Karpas-422 (cell line): ENCODE results near the gene AKT1. TPM values are rescaled to one million over a fixed set of nuclear protein-coding genes. Genes with fewer than 3 reads are reported as not detected.
"Not testable (repeated sequence)": the region's sequence is repeated elsewhere in the genome, so short reads cannot be mapped to it uniquely, and the experiment has no call there.

ENCODE experiments used
- DNase-seq: peaks from one replicate; pipeline ENCODE4 v3.0.0-alpha.2; 2015
- H2AFZ ChIP-seq: fragments of 200-600 bp; sonication (generic); 2 replicates; pipeline ENCODE4 v1.6.1; 2014; ENCODE audit warnings: antibody characterized with exemption, low read length, mixed read lengths
- H3K27ac ChIP-seq: fragments of 200-600 bp; sonication (generic); 2 replicates; pipeline ENCODE4 v1.5.1; 2014; ENCODE audit warnings: mild to moderate bottlenecking, low read length, moderate library complexity
- H3K27me3 ChIP-seq: fragments of 200-600 bp; sonication (generic); 2 replicates; pipeline ENCODE4 v1.6.1; 2014; ENCODE audit warnings: low read length, mixed read lengths
- H3K36me3 ChIP-seq: fragments of 200-600 bp; sonication (generic); 2 replicates; pipeline ENCODE4 v1.6.1; 2014; ENCODE audit warnings: low read length, mixed read lengths; ENCODE audit not compliant: insufficient read depth
- H3K4me1 ChIP-seq: fragments of 200-600 bp; sonication (generic); 2 replicates; pipeline ENCODE4 v1.6.1; 2014; ENCODE audit warnings: mild to moderate bottlenecking, low read length, mixed read lengths
- H3K4me2 ChIP-seq: fragments of 200-600 bp; sonication (generic); 2 replicates; pipeline ENCODE4 v1.6.1; 2014; ENCODE audit warnings: low read length, low read depth, mild to moderate bottlenecking; ENCODE audit not compliant: poor library complexity, severe bottlenecking
- H3K4me3 ChIP-seq: fragments of 200-600 bp; sonication (generic); 2 replicates; pipeline ENCODE4 v1.5.1; 2014; ENCODE audit warnings: mild to moderate bottlenecking, antibody characterized with exemption, low read length, mixed read lengths
- H3K79me2 ChIP-seq: fragments of 200-600 bp; sonication (generic); 2 replicates; pipeline ENCODE4 v1.6.1; 2014; ENCODE audit warnings: mild to moderate bottlenecking, low read length, mixed read lengths
- H3K9ac ChIP-seq: fragments of 200-600 bp; sonication (generic); 2 replicates; pipeline ENCODE4 v1.6.0; 2014; ENCODE audit warnings: low read length
- H3K9me2 ChIP-seq: fragments of 200-600 bp; sonication (generic), shearing (Covaris generic); replicated peaks from 2 replicates; pipeline ENCODE4 v1.6.0; 2014; ENCODE audit warnings: mild to moderate bottlenecking, low read length, moderate library complexity; ENCODE audit not compliant: insufficient read depth
- H3K9me3 ChIP-seq: fragments of 300-700, 200-600 bp; sonication (generic); 2 replicates; pipeline ENCODE4 v1.6.1; 2014; ENCODE audit warnings: low read length, mixed read lengths
- H4K20me1 ChIP-seq: fragments of 200-600 bp; sonication (generic); 2 replicates; pipeline ENCODE4 v1.6.1; 2014; ENCODE audit warnings: mild to moderate bottlenecking, antibody characterized with exemption, low read length, low read depth; ENCODE audit not compliant: insufficient read depth
- total RNA-seq: library from RNA; depleted of rRNA; stranded (reverse); fragments of >200 nt; shearing (Covaris generic); gene quantifications from 2 replicates; pipeline ENCODE4 v1.2.3, GENCODE V29; 2014; ENCODE audit warnings: low replicate concordance

AKT1 gene
- total RNA-seq, 1 experiment from 2014 or later: 70.4 TPM

DNA sequence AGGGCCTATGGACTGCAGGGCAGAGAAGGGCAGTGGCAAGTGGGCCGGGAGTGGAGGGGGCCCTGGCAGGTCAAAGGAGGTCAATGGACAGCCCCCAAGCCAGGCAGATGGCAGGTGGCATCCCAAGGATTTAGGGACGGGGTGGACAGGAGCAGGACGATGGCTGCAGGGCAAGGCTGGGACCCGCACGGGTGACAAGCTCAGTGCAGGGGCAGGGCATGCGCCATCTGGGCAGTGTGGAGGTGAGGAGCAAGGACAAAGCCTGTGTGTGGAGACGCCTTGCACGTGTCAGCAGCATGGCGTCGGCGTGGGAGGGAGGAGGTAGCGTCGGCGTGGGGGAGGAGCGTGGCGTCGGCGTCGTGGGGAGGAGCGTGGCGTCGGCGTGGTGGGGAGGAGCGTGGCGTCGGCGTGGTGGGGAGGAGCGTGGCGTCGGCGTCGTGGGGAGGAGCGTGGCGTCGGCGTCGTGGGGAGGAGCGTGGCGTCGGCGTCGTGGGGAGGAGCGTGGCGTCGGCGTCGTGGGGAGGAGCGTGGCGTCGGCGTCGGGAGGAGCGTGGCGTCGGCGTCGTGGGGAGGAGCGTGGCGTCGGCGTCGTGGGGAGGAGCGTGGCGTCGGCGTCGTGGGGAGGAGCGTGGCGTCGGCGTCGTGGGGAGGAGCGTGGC lies 66.2 kb downstream of the AKT1 start:
- not testable (repeated sequence) for H2AFZ ChIP-seq, DNase-seq, H3K9ac ChIP-seq, H3K4me2 ChIP-seq, H3K27ac ChIP-seq, H3K79me2 ChIP-seq, H3K27me3 ChIP-seq, H3K4me3 ChIP-seq, H3K4me1 ChIP-seq, H3K9me2 ChIP-seq, H3K9me3 ChIP-seq, H4K20me1 ChIP-seq, H3K36me3 ChIP-seq

DNA sequence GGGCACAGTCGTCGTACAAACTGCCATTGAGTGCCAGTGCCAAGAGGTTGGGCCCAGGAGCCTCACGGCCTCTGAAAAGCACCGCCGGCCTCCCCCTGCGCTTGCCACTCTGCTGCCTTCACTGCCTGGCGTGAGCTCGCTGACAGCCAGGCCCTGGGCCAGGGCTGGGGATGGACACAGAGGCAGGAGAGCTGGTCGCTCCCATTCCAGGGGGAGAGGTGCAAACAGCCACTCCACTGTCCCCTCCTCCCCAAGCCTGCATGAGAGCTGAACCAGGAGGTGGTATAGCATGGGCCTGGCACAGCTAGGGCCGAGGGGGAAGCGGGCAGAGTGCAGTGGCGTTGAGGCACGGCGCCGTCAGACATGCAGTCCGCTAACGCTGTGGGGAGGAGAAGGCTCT lies 66.9 kb downstream of the AKT1 start:
- H3K79me2 ChIP-seq: no peaks in the 10 kb centered on the region
- H2AFZ ChIP-seq: no peak overlapping the region
- no peak overlapping the region for H3K9ac ChIP-seq

DNA sequence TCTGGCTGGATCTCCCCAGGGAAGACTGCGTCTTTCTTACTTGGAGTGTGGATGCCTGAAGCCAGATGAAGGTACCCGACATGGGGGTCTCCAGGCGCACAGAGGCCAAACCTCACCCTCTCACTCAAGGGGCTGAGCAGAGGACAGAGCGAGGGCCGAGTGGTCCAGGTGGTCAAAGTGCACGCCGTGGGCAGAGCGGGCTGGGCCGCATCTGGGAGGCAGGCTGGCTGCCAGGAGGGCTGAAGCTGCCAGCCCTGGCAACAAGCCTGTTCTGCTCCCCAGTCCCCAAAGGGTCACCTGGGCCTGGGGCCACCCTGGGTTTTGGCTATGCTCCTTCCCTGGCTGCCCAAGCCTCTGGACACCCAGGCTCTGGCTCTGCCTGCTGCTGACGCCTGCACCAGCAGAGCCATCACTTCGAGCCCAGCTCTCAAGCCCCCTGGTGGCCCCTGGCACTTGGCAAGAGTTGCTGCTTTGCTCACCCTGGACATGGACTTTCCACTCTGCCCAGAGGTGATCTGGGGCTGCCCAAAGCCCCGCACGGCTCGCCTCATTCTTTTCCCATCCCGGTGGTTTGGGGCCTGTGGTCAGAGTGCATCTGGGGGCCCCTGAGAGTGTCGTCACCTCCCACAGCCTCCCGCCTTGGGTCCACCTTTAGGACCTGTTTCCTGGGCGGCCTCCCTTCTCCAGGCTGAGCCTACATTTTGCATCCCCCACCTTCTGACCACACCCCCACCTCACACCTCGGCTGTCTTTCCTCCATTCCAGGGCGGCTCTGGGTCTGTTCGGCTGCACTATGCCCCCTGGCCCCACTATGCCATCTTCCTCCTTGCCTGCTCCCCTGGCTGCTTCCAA lies 68.7 kb downstream of the AKT1 start:
- Histone ChIP-seq H3K4me3 (no peak overlapping the region), H3K4me2 (no peak overlapping the region), H3K4me1 (peaks cover 16% of the 10 kb centered on the region), H3K27me3 (no peaks in the 10 kb centered on the region), H3K9me2 (no peaks in the 10 kb centered on the region), H2AFZ (no peak overlapping the region), H3K27ac (no peak overlapping the region), H3K9ac (no peak overlapping the region), H4K20me1 (peaks cover 4% of the 10 kb centered on the region; the same call in 1 of the 2 replicates), H3K36me3 (no peaks in the 10 kb centered on the region), H3K79me2 (no peaks in the 10 kb centered on the region), H3K9me3 (no peaks in the 10 kb centered on the region)
- DNase-seq: no peak

More for the DNA sequence above, 66.9 kb downstream of the AKT1 start:
- Histone ChIP-seq H3K4me1 (peaks cover 13% of the 10 kb centered on the region), H4K20me1 (peaks cover 4% of the 10 kb centered on the region; the same call in 1 of the 2 replicates), H3K27me3 (no peaks in the 10 kb centered on the region), H3K36me3 (no peaks in the 10 kb centered on the region), H3K4me2 (no peak overlapping the region), H3K9me3 (no peaks in the 10 kb centered on the region), H3K27ac (no peak overlapping the region), H3K9me2 (no peaks in the 10 kb centered on the region), H3K4me3 (no peak overlapping the region)
- no peak for DNase-seq

DNA sequence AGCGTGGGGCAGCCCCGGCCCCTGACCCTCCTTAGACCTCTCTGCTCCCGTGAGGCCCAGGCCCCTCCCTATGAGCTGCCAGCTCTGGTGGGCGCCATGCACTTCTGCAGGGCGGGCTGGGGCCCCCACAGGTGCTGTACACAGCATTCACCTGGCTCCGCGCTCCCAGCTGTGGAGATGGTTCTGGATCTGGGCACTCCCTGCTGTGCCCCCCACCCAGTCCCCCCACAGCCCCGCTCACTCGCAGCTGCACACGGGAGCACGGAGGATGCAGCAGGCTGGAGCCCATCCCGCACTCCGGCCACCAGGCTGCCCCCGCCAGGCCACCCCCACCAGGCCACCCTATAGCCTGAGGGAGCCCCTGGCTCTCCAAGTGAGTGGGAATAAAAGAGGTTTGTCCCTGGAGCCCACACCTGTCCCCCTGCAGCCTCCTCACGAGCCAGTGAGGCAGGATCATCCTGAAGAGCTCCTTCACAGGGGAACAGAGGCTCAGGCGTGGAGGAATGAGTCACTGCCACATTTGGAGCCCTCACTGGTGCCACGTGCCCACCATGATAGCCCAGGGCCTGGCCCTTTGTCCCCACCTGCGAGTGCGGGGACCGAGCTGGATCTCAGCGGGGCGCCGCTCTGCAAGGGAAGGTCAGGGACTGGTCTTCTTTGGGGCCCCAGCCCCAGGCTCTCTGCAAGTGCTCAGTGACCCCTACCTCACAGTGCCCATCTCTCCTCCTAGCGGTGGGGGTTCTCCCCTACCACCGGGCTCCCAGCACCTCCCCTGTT lies 69.6 kb downstream of the AKT1 start:
- Histone ChIP-seq H3K79me2 (no peaks in the 10 kb centered on the region), H3K4me1 (peaks cover 16% of the 10 kb centered on the region), H3K36me3 (no peaks in the 10 kb centered on the region), H3K9ac (no peak overlapping the region), H3K27me3 (no peaks in the 10 kb centered on the region), H3K9me3 (no peaks in the 10 kb centered on the region), H3K4me3 (no peak overlapping the region), H2AFZ (no peak overlapping the region), H3K4me2 (no peak overlapping the region), H4K20me1 (peaks cover 4% of the 10 kb centered on the region; the same call in 1 of the 2 replicates), H3K27ac (no peak overlapping the region), H3K9me2 (no peaks in the 10 kb centered on the region)
- DNase-seq: no peak

DNA sequence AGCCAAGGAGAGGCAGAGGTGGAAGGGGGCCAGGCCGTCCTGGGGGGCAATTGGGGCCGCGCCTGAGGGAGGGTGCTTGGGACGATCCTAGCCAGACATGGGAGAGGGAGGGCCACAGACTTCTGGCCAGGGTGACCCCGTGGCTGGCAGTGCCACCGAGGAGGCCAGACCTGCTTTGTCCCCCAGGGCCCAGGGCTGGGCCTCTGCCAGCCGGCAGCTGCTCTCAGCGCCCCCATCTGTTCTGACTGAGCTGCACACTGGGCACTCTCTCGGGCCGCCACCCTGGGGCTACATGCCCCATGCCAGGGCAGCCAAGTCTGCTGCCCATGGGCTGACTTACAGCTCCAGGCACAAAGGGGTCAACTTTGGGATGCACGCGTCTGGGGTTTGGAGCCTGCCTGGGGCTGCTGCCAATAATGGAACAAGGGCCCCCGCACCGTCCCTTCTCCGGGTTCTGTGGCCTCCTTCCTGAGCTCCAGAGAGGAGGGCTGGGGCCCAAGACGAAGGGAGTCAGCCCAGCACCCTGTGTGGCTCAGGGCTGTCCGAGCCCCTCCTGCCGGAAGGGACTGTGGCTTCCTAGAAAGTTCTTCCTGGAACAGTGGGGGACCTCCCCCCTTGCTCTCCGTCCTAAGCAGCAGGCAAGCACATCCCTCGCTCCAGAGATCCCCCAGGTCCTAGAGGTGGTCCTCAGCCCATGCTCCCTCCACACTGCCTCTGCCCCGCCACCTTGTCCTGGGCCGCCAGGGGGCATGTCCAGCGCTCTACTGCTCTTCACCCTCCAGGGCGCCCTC lies 70.4 kb downstream of the AKT1 start:
- peaks cover 16% of the 10 kb centered on the region for H3K4me1 ChIP-seq
- H3K27me3 ChIP-seq: no peaks in the 10 kb centered on the region
- peak; percentile 65 for DNase-seq
- H3K4me3 ChIP-seq: peak overlapping the region; percentile 75; the same call in 1 of the 2 replicates
- peak overlapping the region; percentile 89 for H3K4me2 ChIP-seq
- no peaks in the 10 kb centered on the region for H3K79me2 ChIP-seq
- H3K9me2 ChIP-seq: no peaks in the 10 kb centered on the region
- no peak overlapping the region for H2AFZ ChIP-seq
- no peak overlapping the region for H3K27ac ChIP-seq
- H4K20me1 ChIP-seq: peaks cover 4% of the 10 kb centered on the region; the same call in 1 of the 2 replicates
- no peaks in the 10 kb centered on the region for H3K9me3 ChIP-seq
- no peaks in the 10 kb centered on the region for H3K36me3 ChIP-seq
- H3K9ac ChIP-seq: peak overlapping the region; percentile 71; the same call in 1 of the 2 replicates

DNA sequence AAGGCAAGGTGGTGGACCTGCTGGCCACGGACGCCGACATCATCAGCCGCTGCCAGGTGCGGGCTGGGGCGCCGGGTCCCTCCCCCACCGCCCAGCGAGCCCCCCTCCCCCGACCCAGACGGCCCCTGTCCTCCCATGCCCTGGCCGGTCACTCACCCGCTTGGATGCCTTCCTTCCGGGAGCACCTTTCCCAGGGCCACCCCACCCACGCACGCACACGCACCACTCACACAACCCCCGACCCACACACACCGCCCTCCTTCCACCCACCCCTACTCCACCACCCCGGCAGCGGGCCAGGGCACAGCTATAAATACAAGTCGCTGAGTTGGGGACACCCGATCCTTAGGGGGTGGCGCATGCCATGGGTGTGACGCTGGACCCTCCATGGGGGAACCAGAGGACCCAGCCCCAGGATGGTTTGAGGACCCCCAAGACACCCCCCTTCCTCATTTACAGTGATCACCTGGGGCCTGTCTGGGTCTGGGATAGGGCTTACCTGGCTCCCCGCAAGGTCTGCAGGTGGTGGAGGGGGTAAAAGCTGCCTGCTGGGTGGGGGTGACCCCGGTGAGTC lies 71.1 kb downstream of the AKT1 start:
- no peaks in the 10 kb centered on the region for H3K79me2 ChIP-seq
- no peaks in the 10 kb centered on the region for H3K27me3 ChIP-seq
- DNase-seq: no peak
- H3K9me3 ChIP-seq: no peaks in the 10 kb centered on the region
- H4K20me1 ChIP-seq: peaks cover 4% of the 10 kb centered on the region; the same call in 1 of the 2 replicates
- H3K4me3 ChIP-seq: peak overlapping the region; percentile 75
- H3K36me3 ChIP-seq: no peaks in the 10 kb centered on the region
- peak overlapping the region; percentile 72; the same call in 1 of the 2 replicates for H2AFZ ChIP-seq
- H3K9me2 ChIP-seq: no peaks in the 10 kb centered on the region
- peak overlapping the region; percentile 71 for H3K9ac ChIP-seq
- H3K4me2 ChIP-seq: peak overlapping the region; percentile 89
- H3K4me1 ChIP-seq: peaks cover 16% of the 10 kb centered on the region
- H3K27ac ChIP-seq: no peak overlapping the region

DNA sequence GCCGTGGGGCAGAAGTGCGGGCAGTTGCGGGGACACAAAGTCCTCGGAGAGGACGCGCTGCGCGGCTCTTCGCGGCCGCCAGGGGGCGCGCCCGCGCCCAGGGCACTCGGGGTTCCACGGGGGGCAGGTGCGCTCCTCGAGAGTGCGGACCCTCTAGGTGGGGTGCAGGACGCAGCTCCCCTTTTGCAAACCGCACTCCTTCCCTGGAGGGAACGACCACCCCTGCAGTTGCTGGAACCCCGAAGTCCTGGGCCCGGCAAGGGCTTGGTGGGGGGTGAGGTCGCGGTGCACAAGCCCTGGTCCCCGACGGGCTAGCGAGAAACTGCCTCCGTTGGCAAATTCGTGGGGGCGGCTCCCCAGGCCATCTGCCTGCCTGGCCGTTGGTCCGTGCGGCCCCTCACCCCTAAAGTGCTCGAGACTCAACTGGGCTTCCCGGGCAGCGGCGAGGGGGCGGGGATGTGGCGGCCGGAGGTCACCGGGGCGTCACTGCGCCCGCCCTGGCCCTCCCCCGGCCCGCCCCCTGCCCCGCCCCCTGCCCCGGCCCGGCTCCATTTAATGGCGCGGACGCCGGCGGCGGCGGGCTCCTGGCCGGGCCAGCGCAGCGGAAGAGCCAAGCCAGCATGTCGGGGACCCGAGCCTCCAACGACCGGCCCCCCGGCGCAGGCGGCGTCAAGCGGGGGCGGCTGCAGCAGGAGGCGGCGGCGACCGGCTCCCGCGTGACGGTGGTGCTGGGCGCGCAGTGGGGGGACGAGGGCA lies 71.7 kb downstream of the AKT1 start, which contains the start of gene ADSS1:
TSS of gene ADSS1 (plus strand) at position 579 of the 756 bp plus-strand sequence. CDS start at position 621, 42 bp downstream.
- Histone ChIP-seq H3K4me2 (peak within 1 kb of the TSS; percentile 89), H3K27ac (no peak within 1 kb of the TSS), H3K9me3 (no peaks in the 10 kb centered on the region), H3K9ac (peak within 1 kb of the TSS; percentile 71), H3K79me2 (no peaks in the 10 kb centered on the region), H3K9me2 (no peaks in the 10 kb centered on the region), H4K20me1 (peaks cover 4% of the 10 kb centered on the region; the same call in 1 of the 2 replicates), H3K27me3 (no peaks in the 10 kb centered on the region), H2AFZ (peak within 1 kb of the TSS; percentile 72; the same call in 1 of the 2 replicates), H3K4me3 (peak within 1 kb of the TSS; percentile 75), H3K4me1 (peaks cover 16% of the 10 kb centered on the region), H3K36me3 (no peaks in the 10 kb centered on the region)
- DNase-seq: peak; percentile 87
